IPS-NIHi7 (cell line): ENCODE measurements around the gene PMP22.
"Not testable (repeated sequence)": the region's sequence is repeated elsewhere in the genome, so short reads cannot be mapped to it uniquely, and the experiment has no call there.

Experiments
- DNase-seq: peaks from one replicate; pipeline ENCODE4 v3.0.0; 2012; ENCODE audit warnings: mixed read lengths; ENCODE audit errors: extremely low spot score

The PMP22 gene

GRCh38 chr17:15213381-15214087, 51.6 kb downstream of the PMP22 start:
- DNase-seq, result peak; percentile 45

- DNase-seq, result no peak
Observed at GRCh38 chr17:15210247-15210646, 54.9 kb downstream of the PMP22 start.

GRCh38 chr17:15203062-15203461, 62.1 kb downstream of the PMP22 start:
- DNase-seq, result not testable (repeated sequence)

GRCh38 chr17:15200574-15200973, 64.6 kb downstream of the PMP22 start:
- DNase-seq, result not testable (repeated sequence)

- no peak for DNase-seq
Observed at GRCh38 chr17:15197229-15197628, 67.9 kb downstream of the PMP22 start.

- DNase-seq, result no peak
Observed at GRCh38 chr17:15194859-15195277, 70.3 kb downstream of the PMP22 start.

GRCh38 chr17:15185625-15185991, 79.5 kb downstream of the PMP22 start:
- DNase-seq, result no peak

GRCh38 chr17:15184872-15185624, 80.1 kb downstream of the PMP22 start:
- DNase-seq, result no peak

GRCh38 chr17:15181816-15182215, 83.3 kb downstream of the PMP22 start:
- DNase-seq, result no peak

GRCh38 chr17:15181333-15181732, 83.8 kb downstream of the PMP22 start:
- no peak for DNase-seq

GRCh38 chr17:15180121-15180561, 85.0 kb downstream of the PMP22 start:
- DNase-seq, result peak; percentile 36
